COLO829 (cell line): ENCODE results near the gene COQ10A.
"Not testable (repeated sequence)": the region's sequence is repeated elsewhere in the genome, so short reads cannot be mapped to it uniquely, and the experiment has no call there.

Source experiments
- DNase-seq: peaks from one replicate; pipeline ENCODE4 v3.0.0; 2012; ENCODE audit warnings: low spot score

Gene COQ10A

GRCh38 chr12:56280849-56281248 is 14.1 kb downstream of the COQ10A start:
- no peak for DNase-seq

- DNase-seq = no peak
Measured at GRCh38 chr12:56282030-56282429, 15.3 kb downstream of the COQ10A start.

- DNase-seq = no peak
Measured at GRCh38 chr12:56282579-56282978, 15.8 kb downstream of the COQ10A start.

GRCh38 chr12:56284263-56284662 is 17.5 kb downstream of the COQ10A start:
- DNase-seq = not testable (repeated sequence)

- no peak for DNase-seq
Measured at GRCh38 chr12:56286044-56286830, 19.5 kb downstream of the COQ10A start.

GRCh38 chr12:56288705-56289387 is 22.1 kb downstream of the COQ10A start:
- DNase-seq = no peak

- no peak for DNase-seq
Measured at GRCh38 chr12:56293795-56294194, 27.1 kb downstream of the COQ10A start.

GRCh38 chr12:56296295-56296694 is 29.6 kb downstream of the COQ10A start:
- no peak for DNase-seq

GRCh38 chr12:56297400-56297799 is 30.7 kb downstream of the COQ10A start:
- DNase-seq = no peak

- no peak for DNase-seq
Measured at GRCh38 chr12:56298828-56299227, 32.1 kb downstream of the COQ10A start.

GRCh38 chr12:56299308-56299852 is 32.6 kb downstream of the COQ10A start:
- peak; percentile 7 for DNase-seq

- DNase-seq = peak; percentile 97
Measured at GRCh38 chr12:56299853-56300643, 33.3 kb downstream of the COQ10A start, which contains the start of gene CS. CS (minus strand) TSS chr12:56300330; CDS start chr12:56300201, 129 bp downstream.

- no peak for DNase-seq
Measured at GRCh38 chr12:56300644-56301464, 34.1 kb downstream of the COQ10A start.

GRCh38 chr12:56304276-56304675 is 37.5 kb downstream of the COQ10A start:
- DNase-seq = no peak

- DNase-seq = no peak
Measured at GRCh38 chr12:56304872-56305590, 38.3 kb downstream of the COQ10A start.

GRCh38 chr12:56307221-56307965 is 40.7 kb downstream of the COQ10A start:
- DNase-seq = no peak

- DNase-seq = no peak
Measured at GRCh38 chr12:56308714-56309113, 42.0 kb downstream of the COQ10A start.

GRCh38 chr12:56311003-56311402 is 44.3 kb downstream of the COQ10A start:
- no peak for DNase-seq

GRCh38 chr12:56315249-56315621 is 48.5 kb downstream of the COQ10A start:
- DNase-seq = peak; percentile 47
